Nephron (organoid): ENCODE results near the gene TTC24.

Experiments used
- H3K27ac Mint-ChIP-seq, 3 experiments: 2 replicates each; pipeline ENCODE4 v1.8.0; 2020; ENCODE audit warnings: mixed read lengths in 3 of 3, mild to moderate bottlenecking in 2 of 3, moderate library complexity in 1 of 3
- H3K27me3 Mint-ChIP-seq: 2 replicates; pipeline ENCODE4 v1.8.0; 2021; ENCODE audit warnings: low read depth, mild to moderate bottlenecking, moderate library complexity, mixed read lengths
- H3K36me3 Mint-ChIP-seq: 2 replicates; pipeline ENCODE4 v1.8.0; 2020; ENCODE audit warnings: low read depth, mixed read lengths
- H3K4me1 Mint-ChIP-seq: 2 replicates; pipeline ENCODE4 v1.8.0; 2020; ENCODE audit warnings: mixed read lengths
- H3K4me3 Mint-ChIP-seq, 3 experiments: 2 replicates each; pipeline ENCODE4 v1.8.0; 2020; ENCODE audit warnings: mild to moderate bottlenecking in 3 of 3, mixed read lengths in 3 of 3, moderate library complexity in 2 of 3
- H3K9me3 Mint-ChIP-seq: 2 replicates; pipeline ENCODE4 v1.8.0; 2020; ENCODE audit warnings: mixed read lengths
- TF ChIP-seq, protein P1 (sequence below), 3 experiments: fragments of 200-600 bp; sonication (generic); IDR thresholded peaks; one replicate each; pipeline ENCODE4 v1.5.0; 2021; ENCODE audit warnings: antibody characterized with exemption in 3 of 3; ENCODE audit not compliant: unreplicated experiment in 3 of 3

The TTC24 gene

GRCh38 chr1:156538711-156539440 is 40.6 kb upstream of the TTC24 start:
- Mint-ChIP-seq H3K27ac (no peak overlapping the region), H3K4me3 (no peak overlapping the region), H3K4me1 (no peaks in the 10 kb centered on the region), H3K27me3 (peaks cover 3% of the 10 kb centered on the region), H3K36me3 (peaks cover 46% of the 10 kb centered on the region), H3K9me3 (no peaks in the 10 kb centered on the region)
- TF ChIP-seq, protein P1, sequence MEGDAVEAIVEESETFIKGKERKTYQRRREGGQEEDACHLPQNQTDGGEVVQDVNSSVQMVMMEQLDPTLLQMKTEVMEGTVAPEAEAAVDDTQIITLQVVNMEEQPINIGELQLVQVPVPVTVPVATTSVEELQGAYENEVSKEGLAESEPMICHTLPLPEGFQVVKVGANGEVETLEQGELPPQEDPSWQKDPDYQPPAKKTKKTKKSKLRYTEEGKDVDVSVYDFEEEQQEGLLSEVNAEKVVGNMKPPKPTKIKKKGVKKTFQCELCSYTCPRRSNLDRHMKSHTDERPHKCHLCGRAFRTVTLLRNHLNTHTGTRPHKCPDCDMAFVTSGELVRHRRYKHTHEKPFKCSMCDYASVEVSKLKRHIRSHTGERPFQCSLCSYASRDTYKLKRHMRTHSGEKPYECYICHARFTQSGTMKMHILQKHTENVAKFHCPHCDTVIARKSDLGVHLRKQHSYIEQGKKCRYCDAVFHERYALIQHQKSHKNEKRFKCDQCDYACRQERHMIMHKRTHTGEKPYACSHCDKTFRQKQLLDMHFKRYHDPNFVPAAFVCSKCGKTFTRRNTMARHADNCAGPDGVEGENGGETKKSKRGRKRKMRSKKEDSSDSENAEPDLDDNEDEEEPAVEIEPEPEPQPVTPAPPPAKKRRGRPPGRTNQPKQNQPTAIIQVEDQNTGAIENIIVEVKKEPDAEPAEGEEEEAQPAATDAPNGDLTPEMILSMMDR (IDR thresholded peaks at IDR 0.05; ENCODE audit: unreplicated experiment in 3 of 3): no peak

GRCh38 chr1:156539818-156540355 is 39.6 kb upstream of the TTC24 start:
- Mint-ChIP-seq H3K9me3 (no peaks in the 10 kb centered on the region), H3K36me3 (peaks cover 42% of the 10 kb centered on the region), H3K27me3 (peaks cover 3% of the 10 kb centered on the region), H3K4me3 (no peak overlapping the region), H3K27ac (no peak overlapping the region), H3K4me1 (no peaks in the 10 kb centered on the region)
- TF ChIP-seq, protein P1 (IDR thresholded peaks at IDR 0.05; ENCODE audit: unreplicated experiment in 3 of 3): no peak

DNA sequence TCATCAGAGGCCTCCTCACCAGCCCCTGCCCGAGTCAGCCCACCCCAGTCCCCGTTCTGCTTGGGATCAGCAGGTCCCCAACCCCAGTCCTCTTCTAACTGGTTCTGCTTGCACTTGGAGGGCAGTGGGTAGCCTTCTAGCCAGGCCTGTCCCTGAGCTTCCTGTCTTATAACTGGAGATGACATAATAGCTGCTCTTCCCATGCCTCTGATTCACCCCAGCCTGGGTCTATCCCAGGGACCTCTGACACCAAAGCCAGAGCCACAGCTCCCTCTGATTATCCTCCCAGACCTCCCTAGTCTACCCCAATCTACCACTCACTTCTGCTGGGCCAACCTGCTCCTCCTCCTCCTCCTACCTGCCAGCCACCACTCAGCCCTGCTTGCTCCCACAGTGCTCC is 38.6 kb upstream of the TTC24 start:
- no peaks in the 10 kb centered on the region for H3K4me1 Mint-ChIP-seq
- TF ChIP-seq, protein P1 (IDR thresholded peaks at IDR 0.05; ENCODE audit: unreplicated experiment in 3 of 3): no peak
- peaks cover 3% of the 10 kb centered on the region for H3K27me3 Mint-ChIP-seq

GRCh38 chr1:156543066-156543465 is 36.5 kb upstream of the TTC24 start:
- Mint-ChIP-seq H3K27ac (no peak overlapping the region), H3K27me3 (peaks cover 3% of the 10 kb centered on the region), H3K4me3 (no peak overlapping the region), H3K36me3 (peaks cover 38% of the 10 kb centered on the region), H3K4me1 (no peaks in the 10 kb centered on the region), H3K9me3 (no peaks in the 10 kb centered on the region)
- TF ChIP-seq, protein P1 (IDR thresholded peaks at IDR 0.05; ENCODE audit: unreplicated experiment in 3 of 3): no peak

More for the DNA sequence above, 38.6 kb upstream of the TTC24 start:
- Mint-ChIP-seq H3K36me3 (peaks cover 34% of the 10 kb centered on the region), H3K27ac (no peak overlapping the region), H3K9me3 (no peaks in the 10 kb centered on the region), H3K4me3 (no peak overlapping the region)

DNA sequence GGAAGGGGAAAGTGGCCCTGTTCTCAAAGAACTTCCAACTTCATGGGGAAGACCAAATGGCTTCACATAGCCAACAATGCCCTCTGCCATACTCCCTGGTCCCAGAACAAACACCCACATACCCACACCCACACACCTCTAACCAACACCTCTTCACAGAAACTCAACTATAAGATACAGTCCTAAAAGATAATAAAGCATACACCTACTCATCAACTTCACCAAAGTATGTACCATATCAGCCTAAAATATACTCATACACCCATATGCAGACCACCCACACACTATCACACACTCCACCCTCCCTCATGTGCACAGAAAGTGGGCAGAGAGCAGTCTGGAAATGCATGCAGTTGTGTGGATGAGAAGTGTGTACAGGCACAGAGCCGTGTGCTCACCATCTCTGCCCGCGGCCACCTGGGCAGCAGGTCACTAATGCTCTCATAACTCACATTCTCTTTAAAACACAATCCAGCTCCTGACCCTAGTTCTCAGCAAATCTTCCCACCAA is 34.9 kb upstream of the TTC24 start:
- H3K27ac Mint-ChIP-seq: no peak overlapping the region
- no peaks in the 10 kb centered on the region for H3K9me3 Mint-ChIP-seq
- peaks cover 3% of the 10 kb centered on the region for H3K27me3 Mint-ChIP-seq
- TF ChIP-seq, protein P1 (IDR thresholded peaks at IDR 0.05; ENCODE audit: unreplicated experiment in 3 of 3): no peak
- peaks cover 23% of the 10 kb centered on the region for H3K36me3 Mint-ChIP-seq
- H3K4me1 Mint-ChIP-seq: no peaks in the 10 kb centered on the region
- no peak overlapping the region for H3K4me3 Mint-ChIP-seq
